SK-N-SH treated with all-trans-retinoic acid at 6 μM for 48 hours (cell line): ENCODE data around the gene TCERG1L.

Experiments
- ATAC-seq: fragments of 200-7000 bp; cut with Tn5 transposase; 3 replicates; pipeline ENCODE4 v1.9.1; 2020; ENCODE audit warnings: mild to moderate bottlenecking, moderate library complexity
- ARNTL ChIP-seq: fragments of 450-650 bp; formaldehyde crosslinking; IDR thresholded peaks from 2 replicates; pipeline ENCODE4 v1.5.0; 2020; ENCODE audit warnings: low read depth, mild to moderate bottlenecking, moderate library complexity, borderline replicate concordance
- BACH2 ChIP-seq: fragments of 250-450 bp; sonication (Bioruptor Pico); IDR thresholded peaks from 2 replicates; pipeline ENCODE4 v1.9.0; 2021; ENCODE audit warnings: mild to moderate bottlenecking, borderline replicate concordance
- CREB5 ChIP-seq: fragments of 250-450 bp; sonication (Bioruptor Pico); IDR thresholded peaks from 2 replicates; pipeline ENCODE4 v1.5.1; 2020; ENCODE audit warnings: low read depth, mild to moderate bottlenecking, moderate library complexity
- CSDC2 ChIP-seq: fragments of 250-450 bp; sonication (Bioruptor Pico); IDR thresholded peaks from 2 replicates; pipeline ENCODE4 v1.5.0; 2020; ENCODE audit warnings: mild to moderate bottlenecking, moderate library complexity
- ESRRG ChIP-seq: fragments of 250-450 bp; sonication (Bioruptor Pico); IDR thresholded peaks from 2 replicates; pipeline ENCODE4 v1.6.1; 2021; ENCODE audit warnings: mild to moderate bottlenecking
- GLIS3 ChIP-seq: fragments of 250-450 bp; sonication (Bioruptor Pico); IDR thresholded peaks from 2 replicates; pipeline ENCODE4 v1.5.0; 2020; ENCODE audit warnings: mild to moderate bottlenecking, moderate library complexity
- ISL1 ChIP-seq: fragments of 250-450 bp; sonication (Bioruptor Pico); IDR thresholded peaks from 2 replicates; pipeline ENCODE4 v2.1.2; 2022; ENCODE audit warnings: mild to moderate bottlenecking, moderate library complexity
- OSR1 ChIP-seq: fragments of 250-450 bp; sonication (Bioruptor Pico); IDR thresholded peaks from 2 replicates; pipeline ENCODE4 v1.8.0; 2022; ENCODE audit warnings: moderate library complexity, mild to moderate bottlenecking, inconsistent platforms
- PATZ1 ChIP-seq: fragments of 250-450 bp; sonication (Bioruptor Pico); IDR thresholded peaks from 2 replicates; pipeline ENCODE4 v1.8.0; 2020; ENCODE audit warnings: mild to moderate bottlenecking, moderate library complexity, borderline replicate concordance
- POU6F1 ChIP-seq: fragments of 250-450 bp; sonication (Bioruptor Pico); IDR thresholded peaks from 2 replicates; pipeline ENCODE4 v1.8.0; 2021; ENCODE audit warnings: low read depth, mild to moderate bottlenecking, moderate library complexity, borderline replicate concordance
- SNAI2 ChIP-seq: fragments of 250-450 bp; sonication (Bioruptor Pico); IDR thresholded peaks from 2 replicates; pipeline ENCODE4 v1.5.0; 2020; ENCODE audit warnings: mild to moderate bottlenecking, moderate library complexity
- TCF4 ChIP-seq: fragments of 250-450 bp; sonication (Bioruptor Pico); IDR thresholded peaks from 2 replicates; pipeline ENCODE4 v1.8.0; 2021; ENCODE audit warnings: mild to moderate bottlenecking, moderate library complexity, borderline replicate concordance
- TOX ChIP-seq: fragments of 250-450 bp; sonication (Bioruptor Pico); IDR thresholded peaks from 2 replicates; pipeline ENCODE4 v1.8.0; 2021; ENCODE audit warnings: mild to moderate bottlenecking, moderate library complexity, borderline replicate concordance
- TSHZ2 ChIP-seq: fragments of 250-450 bp; sonication (Bioruptor Pico); IDR thresholded peaks from 2 replicates; pipeline ENCODE4 v1.5.0; 2020; ENCODE audit warnings: mild to moderate bottlenecking, moderate library complexity
- ZC3H10 ChIP-seq: fragments of 250-450 bp; sonication (Bioruptor Pico); IDR thresholded peaks from 2 replicates; pipeline ENCODE4 v1.5.1; 2021; ENCODE audit warnings: mild to moderate bottlenecking, moderate library complexity
- ZFP30 ChIP-seq: fragments of 450-650 bp; formaldehyde crosslinking; IDR thresholded peaks from 2 replicates; pipeline ENCODE4 v1.5.0; 2022; ENCODE audit warnings: mild to moderate bottlenecking, moderate library complexity
- ZNF565 ChIP-seq: fragments of 450-650 bp; formaldehyde crosslinking; conservative IDR thresholded peaks from 2 replicates; pipeline ENCODE4 v1.5.0; 2020; ENCODE audit warnings: low read depth, mild to moderate bottlenecking, moderate library complexity
- ZNF8 ChIP-seq: fragments of 450-650 bp; formaldehyde crosslinking; IDR thresholded peaks from 2 replicates; pipeline ENCODE4 v1.5.0; 2020; ENCODE audit warnings: mild to moderate bottlenecking, moderate library complexity
- TF ChIP-seq, protein P1 (sequence below): fragments of 250-450 bp; sonication (Bioruptor Pico); IDR thresholded peaks from 2 replicates; pipeline ENCODE4 v1.5.1; 2021; ENCODE audit warnings: mild to moderate bottlenecking, moderate library complexity

Gene TCERG1L

DNA sequence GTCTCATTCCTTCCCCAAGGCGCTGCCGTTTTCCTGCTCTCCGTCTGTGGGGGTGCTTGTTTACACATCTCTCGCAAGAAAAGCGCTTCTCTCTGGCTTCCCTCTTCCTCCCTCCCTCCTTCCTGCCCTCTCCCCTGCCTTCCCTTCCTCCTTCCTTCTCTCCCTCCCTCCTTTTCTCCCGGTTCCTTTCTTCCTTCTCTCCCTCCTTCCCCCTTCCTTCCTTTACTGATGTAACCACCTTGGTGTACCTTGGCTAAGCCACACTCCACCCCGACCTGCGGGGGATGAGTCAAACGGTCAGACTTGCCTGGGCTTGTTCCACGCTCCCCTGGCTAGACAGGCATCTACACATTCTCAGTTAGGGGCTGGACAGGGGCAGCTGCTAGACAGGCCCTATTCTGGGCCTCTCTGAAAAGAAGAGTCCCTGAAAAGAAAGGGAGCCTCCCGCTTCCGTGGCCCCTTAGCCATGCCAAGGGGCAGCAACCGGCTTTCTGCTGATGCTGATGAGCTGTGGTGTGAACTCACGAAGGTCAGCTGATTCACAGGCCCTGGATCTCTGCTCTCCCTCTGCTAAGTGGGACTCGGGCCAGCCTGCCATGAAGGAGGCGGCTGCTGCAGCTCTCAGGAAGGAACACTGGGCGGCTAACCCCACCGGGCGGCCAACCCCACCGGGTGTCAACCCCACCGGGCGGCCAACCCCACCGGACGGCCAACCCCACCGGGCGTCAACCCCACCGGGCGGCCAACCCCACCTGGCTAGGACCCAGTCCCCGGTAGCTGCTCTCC is 216.8 kb downstream of the TCERG1L start:
- no peak for TF ChIP-seq TOX (CRISPR knock-in tag)
- TF ChIP-seq TSHZ2 (CRISPR knock-in tag): no peak
- no peak for TF ChIP-seq OSR1 (CRISPR knock-in tag)
- no peak for TF ChIP-seq ESRRG (CRISPR knock-in tag)
- ATAC-seq: no peak

GRCh38 chr10:131093795-131094366 is 217.6 kb downstream of the TCERG1L start:
- TF ChIP-seq ESRRG (CRISPR knock-in tag) (no peak), OSR1 (CRISPR knock-in tag) (no peak), SNAI2 (CRISPR knock-in tag) (no peak), ZFP30 (CRISPR knock-in tag) (no peak), GLIS3 (no peak), ZNF565 (no peak), CSDC2 (CRISPR knock-in tag) (no peak), CREB5 (no peak), ZC3H10 (CRISPR knock-in tag) (no peak), TCF4 (no peak), TSHZ2 (CRISPR knock-in tag) (no peak), ARNTL (CRISPR knock-in tag) (no peak), ISL1 (CRISPR knock-in tag) (no peak), POU6F1 (CRISPR knock-in tag) (no peak), TOX (CRISPR knock-in tag) (no peak)
- no peak for ATAC-seq

DNA sequence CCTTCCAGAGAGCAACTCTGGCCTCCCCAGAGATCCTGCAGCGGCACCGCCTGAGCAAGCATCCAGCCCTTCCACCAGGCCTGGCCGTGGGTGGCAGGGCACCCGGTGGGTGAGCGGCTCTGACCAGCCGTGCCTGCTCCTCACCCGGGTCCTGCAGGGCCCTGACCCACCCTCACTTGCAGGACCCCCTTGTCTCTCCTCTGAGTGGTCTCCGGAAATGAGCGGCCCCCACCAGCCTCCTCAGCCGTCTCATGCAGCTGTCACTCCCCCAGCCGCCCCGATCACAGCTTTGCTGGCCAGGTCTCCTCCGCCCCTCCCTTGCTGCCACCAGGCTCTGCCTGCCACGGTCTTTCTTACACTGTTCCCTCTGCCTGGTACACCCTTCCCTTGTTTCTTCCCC is 218.2 kb downstream of the TCERG1L start:
- no peak for ATAC-seq
- TF ChIP-seq GLIS3 (no peak), POU6F1 (CRISPR knock-in tag) (no peak), ZNF8 (CRISPR knock-in tag) (no peak), PATZ1 (CRISPR knock-in tag) (no peak), BACH2 (CRISPR knock-in tag) (no peak), TSHZ2 (CRISPR knock-in tag) (no peak)
- TF ChIP-seq, protein P1, sequence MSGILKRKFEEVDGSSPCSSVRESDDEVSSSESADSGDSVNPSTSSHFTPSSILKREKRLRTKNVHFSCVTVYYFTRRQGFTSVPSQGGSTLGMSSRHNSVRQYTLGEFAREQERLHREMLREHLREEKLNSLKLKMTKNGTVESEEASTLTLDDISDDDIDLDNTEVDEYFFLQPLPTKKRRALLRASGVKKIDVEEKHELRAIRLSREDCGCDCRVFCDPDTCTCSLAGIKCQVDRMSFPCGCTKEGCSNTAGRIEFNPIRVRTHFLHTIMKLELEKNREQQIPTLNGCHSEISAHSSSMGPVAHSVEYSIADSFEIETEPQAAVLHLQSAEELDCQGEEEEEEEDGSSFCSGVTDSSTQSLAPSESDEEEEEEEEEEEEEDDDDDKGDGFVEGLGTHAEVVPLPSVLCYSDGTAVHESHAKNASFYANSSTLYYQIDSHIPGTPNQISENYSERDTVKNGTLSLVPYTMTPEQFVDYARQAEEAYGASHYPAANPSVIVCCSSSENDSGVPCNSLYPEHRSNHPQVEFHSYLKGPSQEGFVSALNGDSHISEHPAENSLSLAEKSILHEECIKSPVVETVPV (CRISPR knock-in tag): no peak
